Caco-2 (cell line): ENCODE measurements around the gene ARL14. TPM values are rescaled to one million over a fixed set of nuclear protein-coding genes. Genes with fewer than 3 reads are reported as not detected.

ENCODE experiments used
- BruUV-seq: library from RNA; stranded (reverse); fragments of 400-500 nt; replicated peaks from 2 replicates; lab custom pipeline; 2021; lab: Mats Ljungman, UMichigan
- CTCF ChIA-PET: fragments of 300-600 bp; sonication (Branson Sonifier 250); formaldehyde crosslinking; loops from one replicate; lab custom pipeline; 2022; ENCODE audit warnings: antibody characterized with exemption; lab: Charles Lee
- POLR2A ChIA-PET: fragments of 300-600 bp; sonication (Branson Sonifier 250); formaldehyde crosslinking; loops from one replicate; lab custom pipeline; 2022; ENCODE audit warnings: antibody characterized with exemption; lab: Charles Lee
- DNase-seq, 2 experiments: peaks; one replicate each; pipeline versions ENCODE4 v3.0.0 to v3.0.0-alpha.2; 2020 to 2022
- H3K27me3 ChIP-seq: replicated peaks from 2 replicates; pipeline ENCODE4 v1.6.0; 2011; ENCODE audit warnings: low read length; ENCODE audit not compliant: control insufficient read depth, insufficient read depth
- H3K36me3 ChIP-seq: 2 replicates; pipeline ENCODE4 v1.5.1; 2011; ENCODE audit warnings: low read length; ENCODE audit not compliant: control insufficient read depth, insufficient read depth
- H3K4me1 ChIP-seq: fragments of 250-450 bp; sonication (Bioruptor Pico); 2 replicates; pipeline ENCODE4 v1.5.1; 2020; ENCODE audit warnings: mild to moderate bottlenecking
- H3K4me3 ChIP-seq: 2 replicates; pipeline ENCODE4 v1.5.1; 2011; ENCODE audit warnings: low read depth, mild to moderate bottlenecking, control low read depth, low read length
- H3K9me3 ChIP-seq: fragments of 250-450 bp; sonication (Bioruptor Pico); 2 replicates; pipeline ENCODE4 v1.5.1; 2020; ENCODE audit warnings: mild to moderate bottlenecking, moderate library complexity
- H3K27ac Mint-ChIP-seq: one replicate; pipeline ENCODE4 v1.8.0; 2022; ENCODE audit warnings: mixed read lengths; ENCODE audit not compliant: unreplicated experiment
- H3K27me3 Mint-ChIP-seq: one replicate; pipeline ENCODE4 v1.8.0; 2022; ENCODE audit warnings: mixed read lengths; ENCODE audit not compliant: insufficient read depth, unreplicated experiment
- H3K36me3 Mint-ChIP-seq: one replicate; pipeline ENCODE4 v1.8.0; 2022; ENCODE audit warnings: mild to moderate bottlenecking, mixed read lengths; ENCODE audit not compliant: insufficient read depth, unreplicated experiment
- H3K4me1 Mint-ChIP-seq: one replicate; pipeline ENCODE4 v1.8.0; 2022; ENCODE audit warnings: low read depth, mixed read lengths; ENCODE audit not compliant: unreplicated experiment
- H3K4me3 Mint-ChIP-seq: one replicate; pipeline ENCODE4 v1.8.0; 2022; ENCODE audit warnings: mild to moderate bottlenecking, moderate library complexity, mixed read lengths; ENCODE audit not compliant: unreplicated experiment
- H3K9me3 Mint-ChIP-seq: one replicate; pipeline ENCODE4 v1.8.0; 2022; ENCODE audit warnings: mixed read lengths; ENCODE audit not compliant: unreplicated experiment
- intact Hi-C: fragments of 100-400 bp; cut with micrococcal nuclease; formaldehyde crosslinking; loops from one replicate; pipeline ENCODE4 v1.10.0; 2022; ENCODE audit not compliant: unreplicated experiment
- total RNA-seq: library from RNA; stranded (reverse); gene quantifications from 2 replicates; pipeline ENCODE4 v1.2.3, GENCODE V29; 2022
- TF ChIP-seq, protein P1 (sequence below), 2 experiments: fragments of 200-600 bp in 1 of 2; IDR thresholded peaks; 1 replicate in 1 of 2; 2 replicates in 1 of 2; pipeline versions ENCODE4 v1.5.1 to v1.8.0; 2011 to 2022; ENCODE audit warnings: antibody characterized with exemption in 1 of 2, control low read depth in 1 of 2, inconsistent platforms in 1 of 2, low read depth in 1 of 2, low read length in 1 of 2, mild to moderate bottlenecking in 1 of 2, moderate library complexity in 1 of 2; ENCODE audit not compliant: insufficient read depth in 1 of 2, severe bottlenecking in 1 of 2, unreplicated experiment in 1 of 2

The ARL14 gene
- total RNA-seq, 1 experiment from 2014 or later, result 0.84 TPM

DNA sequence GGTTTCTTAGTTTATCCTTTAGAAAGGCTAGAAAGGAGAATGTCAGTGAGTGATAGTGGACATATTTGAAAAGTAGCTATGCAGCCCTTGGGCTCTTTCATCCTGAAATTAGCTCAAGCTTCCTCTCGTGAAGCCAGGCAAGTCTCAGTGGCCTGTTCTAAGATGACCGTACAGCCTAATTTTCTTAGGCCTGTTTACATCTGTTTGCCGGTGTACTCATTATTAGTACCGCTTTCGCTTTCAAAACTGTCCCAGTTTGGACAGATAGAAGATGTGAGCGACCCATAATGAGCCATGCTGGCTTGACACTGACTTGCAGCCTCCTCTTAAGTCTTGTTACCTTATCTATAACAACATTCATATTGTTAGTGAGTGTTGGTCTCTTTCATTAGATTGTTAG lies 5.7 kb upstream of the ARL14 start:
- H3K4me1 ChIP-seq, result peaks cover 45% of the 10 kb centered on the region
- TF ChIP-seq, protein P1, sequence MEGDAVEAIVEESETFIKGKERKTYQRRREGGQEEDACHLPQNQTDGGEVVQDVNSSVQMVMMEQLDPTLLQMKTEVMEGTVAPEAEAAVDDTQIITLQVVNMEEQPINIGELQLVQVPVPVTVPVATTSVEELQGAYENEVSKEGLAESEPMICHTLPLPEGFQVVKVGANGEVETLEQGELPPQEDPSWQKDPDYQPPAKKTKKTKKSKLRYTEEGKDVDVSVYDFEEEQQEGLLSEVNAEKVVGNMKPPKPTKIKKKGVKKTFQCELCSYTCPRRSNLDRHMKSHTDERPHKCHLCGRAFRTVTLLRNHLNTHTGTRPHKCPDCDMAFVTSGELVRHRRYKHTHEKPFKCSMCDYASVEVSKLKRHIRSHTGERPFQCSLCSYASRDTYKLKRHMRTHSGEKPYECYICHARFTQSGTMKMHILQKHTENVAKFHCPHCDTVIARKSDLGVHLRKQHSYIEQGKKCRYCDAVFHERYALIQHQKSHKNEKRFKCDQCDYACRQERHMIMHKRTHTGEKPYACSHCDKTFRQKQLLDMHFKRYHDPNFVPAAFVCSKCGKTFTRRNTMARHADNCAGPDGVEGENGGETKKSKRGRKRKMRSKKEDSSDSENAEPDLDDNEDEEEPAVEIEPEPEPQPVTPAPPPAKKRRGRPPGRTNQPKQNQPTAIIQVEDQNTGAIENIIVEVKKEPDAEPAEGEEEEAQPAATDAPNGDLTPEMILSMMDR (IDR thresholded peaks at IDR 0.05; ENCODE audit: insufficient read depth in 1 of 2, low read depth in 1 of 2, low read length in 1 of 2, severe bottlenecking in 1 of 2, unreplicated experiment in 1 of 2), result no peak
- H3K9me3 ChIP-seq, result no peaks in the 10 kb centered on the region
- intact Hi-C loops, result no loop called here
- Mint-ChIP-seq H3K27ac (no peak overlapping the region), H3K27me3 (no peaks in the 10 kb centered on the region), H3K4me3 (no peak overlapping the region), H3K9me3 (peaks cover 2% of the 10 kb centered on the region), H3K4me1 (peaks cover 40% of the 10 kb centered on the region), H3K36me3 (no peaks in the 10 kb centered on the region)
- BruUV-seq, result no TSS peak
- DNase-seq, result no peak
- ChIA-PET CTCF (no interaction called here), POLR2A (no interaction called here)
- no peak overlapping the region for H3K4me3 ChIP-seq
- H3K27me3 ChIP-seq, result no peaks in the 10 kb centered on the region
- no peaks in the 10 kb centered on the region for H3K36me3 ChIP-seq

DNA sequence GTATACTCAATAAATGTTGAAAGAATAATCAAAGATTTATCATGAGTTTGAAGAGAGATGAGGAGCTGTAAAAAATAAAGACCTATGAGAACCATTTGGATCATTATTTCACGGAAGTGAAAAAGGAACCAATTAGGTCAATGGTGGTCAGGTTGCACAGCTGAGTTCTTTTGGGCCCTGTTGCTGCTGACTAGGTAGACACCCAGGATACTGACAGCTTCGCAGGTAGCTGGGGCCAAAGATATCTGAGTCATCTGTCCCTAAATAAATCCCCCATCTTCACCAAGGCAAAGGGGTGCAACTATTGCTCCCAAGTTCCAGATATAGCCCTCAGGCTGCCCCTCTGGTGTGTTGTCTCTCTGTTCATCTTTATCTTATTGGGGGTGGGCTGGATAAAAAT lies 5.0 kb upstream of the ARL14 start:
- ChIA-PET POLR2A (no interaction called here), CTCF (no interaction called here)
- intact Hi-C loops, result no loop called here
- BruUV-seq, result no TSS peak
- no peak overlapping the region for H3K4me3 Mint-ChIP-seq
- TF ChIP-seq, protein P1 (IDR thresholded peaks at IDR 0.05; ENCODE audit: insufficient read depth in 1 of 2, low read depth in 1 of 2, low read length in 1 of 2, severe bottlenecking in 1 of 2, unreplicated experiment in 1 of 2), result no peak
- peaks cover 48% of the 10 kb centered on the region for H3K4me1 ChIP-seq
- no peak overlapping the region for H3K4me3 ChIP-seq
- H3K27ac Mint-ChIP-seq, result no peak overlapping the region
- no peaks in the 10 kb centered on the region for H3K9me3 ChIP-seq
- no peaks in the 10 kb centered on the region for H3K27me3 Mint-ChIP-seq
- no peaks in the 10 kb centered on the region for H3K36me3 ChIP-seq
- no peaks in the 10 kb centered on the region for H3K9me3 Mint-ChIP-seq
- H3K4me1 Mint-ChIP-seq, result peaks cover 38% of the 10 kb centered on the region
- no peak for DNase-seq
- no peaks in the 10 kb centered on the region for H3K27me3 ChIP-seq
- no peaks in the 10 kb centered on the region for H3K36me3 Mint-ChIP-seq

DNA sequence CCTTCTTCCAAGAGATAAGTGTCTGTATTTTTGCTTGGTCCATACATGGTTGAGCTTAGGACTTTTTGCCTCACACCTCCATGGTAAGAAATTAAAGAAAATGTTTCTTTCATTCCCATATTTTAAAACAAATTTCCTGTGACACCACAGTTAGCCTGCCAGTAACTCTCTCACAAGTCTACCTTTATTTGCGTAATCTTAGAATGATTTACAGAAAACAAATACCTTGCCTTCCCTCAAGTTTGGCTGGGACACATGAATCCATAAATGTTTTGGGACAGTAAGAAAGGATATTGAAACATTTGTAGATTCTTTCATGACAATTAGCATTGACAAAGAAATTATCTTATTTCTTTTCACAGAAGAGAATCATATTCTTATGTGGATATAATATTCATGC lies 3.8 kb upstream of the ARL14 start:
- H3K27ac Mint-ChIP-seq, result no peak overlapping the region

More for the DNA sequence above, 3.8 kb upstream of the ARL14 start:
- Histone ChIP-seq H3K4me3 (no peak overlapping the region), H3K36me3 (no peaks in the 10 kb centered on the region), H3K9me3 (no peaks in the 10 kb centered on the region), H3K4me1 (peaks cover 48% of the 10 kb centered on the region), H3K27me3 (no peaks in the 10 kb centered on the region)
- no peaks in the 10 kb centered on the region for H3K36me3 Mint-ChIP-seq
- no peak overlapping the region for H3K4me3 Mint-ChIP-seq
- ChIA-PET CTCF (no interaction called here), POLR2A (interaction anchor here (0.6 kb wide), 1 partner anchor 481 kb away, joined by 3 read pairs; no protein-coding TSS in a partner anchor)
- DNase-seq, result no peak
- H3K9me3 Mint-ChIP-seq, result no peaks in the 10 kb centered on the region
- peaks cover 43% of the 10 kb centered on the region for H3K4me1 Mint-ChIP-seq
- TF ChIP-seq, protein P1 (IDR thresholded peaks at IDR 0.05; ENCODE audit: insufficient read depth in 1 of 2, low read depth in 1 of 2, low read length in 1 of 2, severe bottlenecking in 1 of 2, unreplicated experiment in 1 of 2), result no peak
- no peaks in the 10 kb centered on the region for H3K27me3 Mint-ChIP-seq
- intact Hi-C loops, result no loop called here
- BruUV-seq, result no TSS peak
